ENCODE measurements around the gene TLE2. TPM values are rescaled to one million over a fixed set of nuclear protein-coding genes. Genes with fewer than 3 reads are reported as not detected.

Gene TLE2
- total RNA-seq, 4 donors from 2014 or later = 5.4 to 22.7 (median 7.6) TPM

GRCh38 chr19:2950286-2951124, 78.6 kb downstream of the TLE2 start:
- no peaks in the 10 kb centered on the region for H3K27me3 ChIP-seq
- 0 to 1% methylated on average over 38 to 45 of the region's 53 CpGs for WGBS, 2 donors
- intact Hi-C loops (cut with DNase I) = no loop called here
- peak; percentile 96 for DNase-seq
- H3K4me1 ChIP-seq = peaks cover 9 to 58% (median 15%) of the 10 kb centered on the region in 3 donors
- no peaks in the 10 kb centered on the region for H3K36me3 ChIP-seq
- no peaks in the 10 kb centered on the region for H3K9me3 ChIP-seq
- H3K27ac ChIP-seq = peak overlapping the region; percentile 96 to 99 (median 98)
- TF ChIP-seq, protein P1, sequence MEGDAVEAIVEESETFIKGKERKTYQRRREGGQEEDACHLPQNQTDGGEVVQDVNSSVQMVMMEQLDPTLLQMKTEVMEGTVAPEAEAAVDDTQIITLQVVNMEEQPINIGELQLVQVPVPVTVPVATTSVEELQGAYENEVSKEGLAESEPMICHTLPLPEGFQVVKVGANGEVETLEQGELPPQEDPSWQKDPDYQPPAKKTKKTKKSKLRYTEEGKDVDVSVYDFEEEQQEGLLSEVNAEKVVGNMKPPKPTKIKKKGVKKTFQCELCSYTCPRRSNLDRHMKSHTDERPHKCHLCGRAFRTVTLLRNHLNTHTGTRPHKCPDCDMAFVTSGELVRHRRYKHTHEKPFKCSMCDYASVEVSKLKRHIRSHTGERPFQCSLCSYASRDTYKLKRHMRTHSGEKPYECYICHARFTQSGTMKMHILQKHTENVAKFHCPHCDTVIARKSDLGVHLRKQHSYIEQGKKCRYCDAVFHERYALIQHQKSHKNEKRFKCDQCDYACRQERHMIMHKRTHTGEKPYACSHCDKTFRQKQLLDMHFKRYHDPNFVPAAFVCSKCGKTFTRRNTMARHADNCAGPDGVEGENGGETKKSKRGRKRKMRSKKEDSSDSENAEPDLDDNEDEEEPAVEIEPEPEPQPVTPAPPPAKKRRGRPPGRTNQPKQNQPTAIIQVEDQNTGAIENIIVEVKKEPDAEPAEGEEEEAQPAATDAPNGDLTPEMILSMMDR (IDR thresholded peaks at IDR 0.05) = no peak
- TF ChIP-seq POLR2A (IDR thresholded peaks at IDR 0.05) = peak in 3 of 4 donors; percentile 64 to 88 (median 85)
- H3K4me3 ChIP-seq = peak overlapping the region; percentile 66 to 92 (median 84)

GRCh38 chr19:2949939-2950285, 79.2 kb downstream of the TLE2 start:
- intact Hi-C loops (cut with DNase I) = loop anchor here (10.0 kb wide), 1 partner anchor 55 kb away; no protein-coding TSS in a partner anchor
- Histone ChIP-seq H3K4me3 (peak overlapping the region; percentile 66 to 92 (median 84)), H3K9me3 (no peaks in the 10 kb centered on the region), H3K36me3 (no peaks in the 10 kb centered on the region), H3K27me3 (no peaks in the 10 kb centered on the region), H3K4me1 (peaks cover 9 to 62% (median 18%) of the 10 kb centered on the region in 3 donors), H3K27ac (peak overlapping the region; percentile 96 to 99 (median 98))
- TF ChIP-seq, protein P1 (IDR thresholded peaks at IDR 0.05) = no peak
- TF ChIP-seq POLR2A (IDR thresholded peaks at IDR 0.05) = no peak
- WGBS, 2 donors = 0 to 1% methylated on average over 10 to 11 of the region's 11 CpGs
- no peak for DNase-seq

Other genes with a start within 250 kb of the TLE2 start
- 10 to 100 TPM; 30.6 to 45.0 (median 42.8) TPM for gene SGTA, start 246.0 kb downstream of the TLE2 start, total RNA-seq
- 10 to 100 TPM; 57.8 to 88.6 (median 74.7) TPM for gene THOP1, start 243.8 kb downstream of the TLE2 start, total RNA-seq
- 1 to 10 TPM in 3 of 4 donors, under 1 TPM in 1; 0.70 to 5.1 (median 4.0) TPM for gene ZNF554, start 209.4 kb downstream of the TLE2 start, total RNA-seq
- gene ZNF555, start 187.8 kb downstream of the TLE2 start, total RNA-seq = 1 to 10 TPM; 2.0 to 4.4 (median 2.4) TPM
- 1 to 10 TPM in 3 of 4 donors, under 1 TPM in 1; 0.79 to 5.8 (median 2.5) TPM for gene ZNF556, start 161.9 kb downstream of the TLE2 start, total RNA-seq
- gene ZNF57, start 128.4 kb downstream of the TLE2 start, total RNA-seq = 10 to 100 TPM in 2 of 4 donors, 1 to 10 TPM in 2; 7.2 to 13.7 (median 9.8) TPM
- gene ZNF77, start 84.3 kb downstream of the TLE2 start, total RNA-seq = 1 to 10 TPM; 3.1 to 5.9 (median 4.5) TPM
- 1 to 10 TPM in 2 of 4 donors, under 1 TPM in 1, not detected in 1; 0.59 to 3.3 (median 1.9) TPM for gene TLE6, start 51.7 kb downstream of the TLE2 start, total RNA-seq
- 100 to 1,000 TPM; 141 to 433 (median 298) TPM for gene TLE5, start 33.2 kb upstream of the TLE2 start, total RNA-seq
- 10 to 100 TPM; 21.2 to 39.7 (median 34.0) TPM for gene GNA11, start 65.1 kb upstream of the TLE2 start, total RNA-seq
- gene GNA15, start 106.8 kb upstream of the TLE2 start, total RNA-seq = 100 to 1,000 TPM in 3 of 4 donors, 10 to 100 TPM in 1; 72.7 to 186 (median 132) TPM
- gene S1PR4, start 149.5 kb upstream of the TLE2 start, total RNA-seq = 1 to 10 TPM in 3 of 4 donors, under 1 TPM in 1; 0.53 to 4.2 (median 1.9) TPM
- gene NCLN, start 156.7 kb upstream of the TLE2 start, total RNA-seq = 10 to 100 TPM; 27.3 to 59.6 (median 40.8) TPM
- not detected for gene CELF5, start 195.4 kb upstream of the TLE2 start, total RNA-seq